ENCODE results near the gene DMD.

DMD gene

DNA sequence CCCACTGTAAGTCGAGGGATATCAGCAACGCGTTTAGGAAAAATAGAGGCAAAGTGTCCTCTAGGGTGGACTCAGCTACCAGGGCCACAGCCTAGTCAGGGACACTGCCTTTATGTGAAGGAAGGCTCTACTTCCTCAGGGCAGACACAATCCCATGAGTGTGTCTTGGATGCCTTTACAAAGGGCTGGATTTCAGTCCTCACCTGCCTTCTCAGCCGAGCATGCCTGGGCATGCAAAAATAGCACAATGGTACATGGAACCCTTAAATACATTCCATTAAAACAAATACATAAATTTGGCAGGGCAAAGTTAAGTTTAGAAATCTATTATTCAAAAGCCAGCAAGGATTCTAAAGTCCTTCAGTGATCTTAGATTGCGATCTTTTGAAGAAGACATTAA is 51.1 kb downstream of the DMD start:
- DNase-seq (ENCODE audit: low read depth), result no peak
- TF ChIP-seq, protein P1, sequence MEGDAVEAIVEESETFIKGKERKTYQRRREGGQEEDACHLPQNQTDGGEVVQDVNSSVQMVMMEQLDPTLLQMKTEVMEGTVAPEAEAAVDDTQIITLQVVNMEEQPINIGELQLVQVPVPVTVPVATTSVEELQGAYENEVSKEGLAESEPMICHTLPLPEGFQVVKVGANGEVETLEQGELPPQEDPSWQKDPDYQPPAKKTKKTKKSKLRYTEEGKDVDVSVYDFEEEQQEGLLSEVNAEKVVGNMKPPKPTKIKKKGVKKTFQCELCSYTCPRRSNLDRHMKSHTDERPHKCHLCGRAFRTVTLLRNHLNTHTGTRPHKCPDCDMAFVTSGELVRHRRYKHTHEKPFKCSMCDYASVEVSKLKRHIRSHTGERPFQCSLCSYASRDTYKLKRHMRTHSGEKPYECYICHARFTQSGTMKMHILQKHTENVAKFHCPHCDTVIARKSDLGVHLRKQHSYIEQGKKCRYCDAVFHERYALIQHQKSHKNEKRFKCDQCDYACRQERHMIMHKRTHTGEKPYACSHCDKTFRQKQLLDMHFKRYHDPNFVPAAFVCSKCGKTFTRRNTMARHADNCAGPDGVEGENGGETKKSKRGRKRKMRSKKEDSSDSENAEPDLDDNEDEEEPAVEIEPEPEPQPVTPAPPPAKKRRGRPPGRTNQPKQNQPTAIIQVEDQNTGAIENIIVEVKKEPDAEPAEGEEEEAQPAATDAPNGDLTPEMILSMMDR (IDR thresholded peaks at IDR 0.05; ENCODE audit: low read depth, low read length, missing control alignments), result no peak
- no peak overlapping the region for H3K4me3 ChIP-seq (ENCODE audit: low read depth, low read length)

DNA sequence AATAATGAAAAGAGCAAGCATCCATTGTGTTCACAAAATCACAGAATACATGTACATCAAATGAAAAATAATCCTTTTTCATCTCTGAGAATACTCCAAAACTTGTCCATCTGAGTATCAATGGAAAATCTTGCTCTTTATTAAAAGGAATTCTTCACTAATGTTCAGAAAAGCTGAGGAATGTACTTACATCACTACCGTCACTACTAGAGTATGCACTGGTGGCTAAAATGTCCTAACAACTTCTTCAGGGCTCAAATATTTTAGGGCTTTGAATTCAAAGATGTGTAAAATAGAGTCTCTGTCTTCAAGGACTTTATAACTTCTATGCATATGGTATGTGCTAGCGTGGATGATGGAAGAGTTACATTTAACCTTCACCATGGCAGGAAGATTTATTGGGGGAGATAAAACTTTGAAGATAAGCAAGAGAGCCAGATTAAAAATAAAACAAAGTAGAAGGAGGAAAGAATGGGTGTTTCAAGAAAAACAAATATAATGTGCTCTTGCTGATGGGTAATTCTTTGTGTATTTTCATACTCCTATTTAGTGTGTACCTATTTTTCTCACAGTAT is 55.1 kb downstream of the DMD start:
- no peak for DNase-seq (ENCODE audit: low read depth)
- no peak overlapping the region for H3K4me3 ChIP-seq (ENCODE audit: low read depth, low read length)
- TF ChIP-seq, protein P1 (IDR thresholded peaks at IDR 0.05; ENCODE audit: low read depth, low read length, missing control alignments), result no peak

DNA sequence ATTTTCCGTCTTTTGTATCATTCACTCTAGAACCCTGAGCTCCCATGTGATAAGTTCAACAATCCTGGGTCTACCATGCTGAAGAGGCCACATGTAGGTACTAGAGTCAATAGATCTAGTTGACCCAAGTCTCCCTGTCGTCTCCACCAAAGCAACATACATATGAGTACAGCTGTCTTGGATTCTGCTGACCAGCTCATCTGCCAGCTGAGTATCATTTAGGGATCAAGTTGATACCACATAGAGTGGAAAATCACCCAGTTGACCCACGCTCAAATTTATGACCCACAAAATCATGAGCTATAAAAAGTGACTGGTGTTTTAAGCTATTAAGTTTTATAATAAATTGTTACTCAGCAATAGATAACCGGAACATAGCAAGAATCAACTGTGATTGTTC is 61.8 kb downstream of the DMD start:
- no peak overlapping the region for H3K4me3 ChIP-seq (ENCODE audit: low read depth, low read length)
- TF ChIP-seq, protein P1 (IDR thresholded peaks at IDR 0.05; ENCODE audit: low read depth, low read length, missing control alignments), result no peak
- DNase-seq (ENCODE audit: low read depth), result no peak

DNA sequence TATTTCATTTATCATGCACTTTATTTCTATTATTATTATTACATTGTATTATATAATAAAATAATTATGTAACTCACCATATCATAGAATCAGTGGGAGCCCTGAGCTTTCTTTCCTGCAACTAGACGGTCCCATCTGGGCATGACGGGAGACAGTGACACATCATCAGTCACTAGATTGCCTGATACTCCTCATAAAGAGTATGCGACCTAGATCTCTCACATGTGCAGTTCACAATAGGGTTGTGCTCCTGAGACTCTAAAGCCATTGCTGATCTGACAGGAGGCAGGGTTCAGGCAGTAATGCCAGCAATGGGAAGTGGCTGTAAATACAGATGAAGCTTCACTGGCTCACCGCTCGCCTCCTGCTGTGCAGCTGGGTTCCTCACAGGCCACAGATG is 62.3 kb downstream of the DMD start:
- no peak for DNase-seq (ENCODE audit: low read depth)
- no peak overlapping the region for H3K4me3 ChIP-seq (ENCODE audit: low read depth, low read length)
- TF ChIP-seq, protein P1 (IDR thresholded peaks at IDR 0.05; ENCODE audit: low read depth, low read length, missing control alignments), result no peak

DNA sequence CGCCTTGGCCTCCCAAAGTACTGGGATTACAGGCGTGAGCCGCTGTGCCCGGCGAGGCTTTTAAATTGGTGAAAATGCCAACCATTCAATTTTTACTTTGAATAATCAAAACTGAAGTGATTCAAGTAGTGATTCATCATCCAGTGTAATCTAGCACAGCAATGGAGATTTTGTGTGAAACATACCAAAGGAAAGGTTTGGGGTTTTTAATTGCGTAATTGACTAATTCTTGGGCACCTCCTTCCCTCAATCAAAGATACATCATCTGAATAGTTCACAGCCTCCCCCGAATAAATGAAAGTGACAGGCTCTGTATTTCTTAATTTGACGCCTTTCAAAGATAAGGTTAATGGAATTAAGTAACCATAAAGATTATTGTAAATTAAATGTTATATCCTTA is 69.0 kb downstream of the DMD start:
- DNase-seq (ENCODE audit: low read depth), result no peak
- no peak overlapping the region for H3K4me3 ChIP-seq (ENCODE audit: low read depth, low read length)
- TF ChIP-seq, protein P1 (IDR thresholded peaks at IDR 0.05; ENCODE audit: low read depth, low read length, missing control alignments), result no peak

DNA sequence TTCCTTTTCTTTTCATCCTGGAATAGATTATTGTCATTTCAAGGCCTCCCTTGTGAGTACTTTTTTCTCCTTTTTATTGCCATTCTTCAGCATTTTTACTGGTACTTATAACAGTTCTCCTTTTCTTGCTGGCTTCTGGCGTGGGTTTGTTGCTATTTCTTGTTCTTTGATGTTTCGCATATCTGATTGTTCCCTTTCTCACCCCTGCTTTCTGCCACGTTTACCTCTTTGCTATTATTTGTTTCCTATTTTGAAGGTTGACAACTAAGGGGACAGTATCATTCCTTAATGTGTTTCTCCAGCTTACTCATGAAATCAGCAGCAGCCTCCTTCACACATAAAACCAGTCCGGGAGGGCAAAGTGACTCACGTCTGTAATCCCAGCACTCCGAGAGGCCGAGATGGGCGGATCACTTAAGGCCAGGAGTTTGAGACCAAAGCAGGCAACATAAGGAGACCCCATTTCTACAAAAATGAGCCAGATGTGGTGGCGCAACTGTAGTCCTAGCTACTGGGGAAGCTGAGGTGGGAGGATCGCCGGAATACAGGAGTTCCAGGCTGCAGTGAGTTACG is 72.6 kb downstream of the DMD start:
- DNase-seq (ENCODE audit: low read depth), result no peak
- no peak overlapping the region for H3K4me3 ChIP-seq (ENCODE audit: low read depth, low read length)
- TF ChIP-seq, protein P1 (IDR thresholded peaks at IDR 0.05; ENCODE audit: low read depth, low read length, missing control alignments), result no peak

DNA sequence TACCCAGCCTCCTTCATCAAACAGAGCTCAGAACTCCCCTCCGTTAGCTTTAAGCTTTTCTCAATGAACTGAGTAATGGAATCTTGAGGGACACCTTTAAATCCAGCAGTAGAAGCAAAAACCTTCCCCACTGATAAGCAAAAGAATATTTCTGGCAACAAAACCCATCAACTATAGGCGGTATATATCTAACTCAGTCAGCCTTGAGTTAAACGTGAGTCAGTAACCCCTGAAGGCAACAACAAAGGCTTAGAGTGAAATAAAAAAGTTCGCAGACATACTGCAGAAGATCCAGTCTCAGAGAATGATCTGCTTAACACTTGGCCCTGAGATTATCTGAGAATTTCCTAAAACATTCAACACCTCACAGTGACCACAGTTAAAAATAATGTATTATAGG is 77.2 kb downstream of the DMD start:
- no peak for DNase-seq (ENCODE audit: low read depth)
- H3K4me3 ChIP-seq (ENCODE audit: low read depth, low read length), result no peak overlapping the region
- TF ChIP-seq, protein P1 (IDR thresholded peaks at IDR 0.05; ENCODE audit: low read depth, low read length, missing control alignments), result no peak

Data from GM12864 (cell line).